Right renal pelvis (tissue), 4 donors: ENCODE measurements around the gene ZNF276. TPM values are rescaled to one million over a fixed set of nuclear protein-coding genes. Genes with fewer than 3 reads are reported as not detected.
"Not testable (repeated sequence)": the region's sequence is repeated elsewhere in the genome, so short reads cannot be mapped to it uniquely, and the experiment has no call there.

Experiments used
- DNase-seq, 4 donors: peaks; one replicate each; pipeline ENCODE4 v3.0.0-alpha.2; 2013; ENCODE audit warnings: low read depth in 4 of 4, low spot score in 3 of 4, missing footprints in 1 of 4
- polyA plus RNA-seq, 4 donors: library from polyadenylated mRNA; unstranded; fragments of 120-200 nt; gene quantifications; one replicate each; pipeline ENCODE4 v1.2.1, GENCODE V29; 2013; ENCODE audit not compliant: insufficient read length in 4 of 4

Gene ZNF276
- polyA plus RNA-seq, result 10 to 100 TPM; 26.6 to 31.6 (median 28.4) TPM

- DNase-seq, result peak in 2 of 4 donors; percentile 63 to 65
These were observed at the start of gene ZNF276, which contains the start of gene VPS9D1 for GRCh38 chr16:89720813-89721545. ZNF276 (plus strand) TSS chr16:89721537; CDS start chr16:89721641, 104 bp downstream. VPS9D1 (minus strand) TSS chr16:89720898; CDS start chr16:89720861, 37 bp downstream.

GRCh38 chr16:89671565-89671964, 49.8 kb upstream of the ZNF276 start:
- not testable (repeated sequence) for DNase-seq

- no peak for DNase-seq
These were observed 49.0 kb upstream of the ZNF276 start for GRCh38 chr16:89672177-89672941.

GRCh38 chr16:89678258-89678657, 43.1 kb upstream of the ZNF276 start:
- DNase-seq, result no peak

- no peak for DNase-seq
These were observed 35.4 kb upstream of the ZNF276 start for GRCh38 chr16:89685916-89686315.

- peak; percentile 79 to 96 (median 86) for DNase-seq
These were observed 34.7 kb upstream of the ZNF276 start, which contains the start of gene CDK10 for GRCh38 chr16:89686520-89687091. CDK10 (plus strand) TSS chr16:89686689; CDS start chr16:89686711, 22 bp downstream.

- peak in 1 of 4 donors; percentile 49 for DNase-seq
These were observed 34.0 kb upstream of the ZNF276 start for GRCh38 chr16:89687092-89687940.

- no peak for DNase-seq
These were observed 32.9 kb upstream of the ZNF276 start for GRCh38 chr16:89688395-89688794.

GRCh38 chr16:89689142-89689541, 32.2 kb upstream of the ZNF276 start:
- no peak for DNase-seq

- not testable (repeated sequence) for DNase-seq
These were observed 31.7 kb upstream of the ZNF276 start for GRCh38 chr16:89689621-89690020.

GRCh38 chr16:89690392-89690901, 30.9 kb upstream of the ZNF276 start:
- no peak for DNase-seq

- DNase-seq, result no peak
These were observed 29.9 kb upstream of the ZNF276 start for GRCh38 chr16:89691231-89691985.

GRCh38 chr16:89691986-89692569, 29.3 kb upstream of the ZNF276 start:
- DNase-seq, result no peak

- no peak for DNase-seq
These were observed 28.0 kb upstream of the ZNF276 start for GRCh38 chr16:89693289-89693731.

GRCh38 chr16:89693931-89694783, 27.2 kb upstream of the ZNF276 start:
- no peak for DNase-seq

- DNase-seq, result not testable (repeated sequence)
These were observed 26.6 kb upstream of the ZNF276 start for GRCh38 chr16:89694784-89695085.

- no peak for DNase-seq
These were observed 26.1 kb upstream of the ZNF276 start for GRCh38 chr16:89695086-89695874.
